Suprapubic skin (tissue), 4 donors: Measurements from ENCODE around the gene ZDHHC24. TPM values are rescaled to one million over a fixed set of nuclear protein-coding genes. Genes with fewer than 3 reads are reported as not detected.

Experiments
- DNase-seq, 2 donors: peaks; one replicate each; pipeline ENCODE4 v3.0.0-alpha.2; 2019; ENCODE audit warnings: low spot score in 2 of 2
- H3K27ac ChIP-seq: fragments of 200-600 bp; sonication (generic); one replicate; pipeline ENCODE4 v1.5.1; 2019
- H3K27me3 ChIP-seq: fragments of 200-600 bp; sonication (generic); one replicate; pipeline ENCODE4 v1.5.1; 2019
- H3K36me3 ChIP-seq: fragments of 200-600 bp; sonication (generic); one replicate; pipeline ENCODE4 v1.5.1; 2019
- H3K4me1 ChIP-seq: fragments of 200-600 bp; sonication (generic); one replicate; pipeline ENCODE4 v1.5.1; 2019
- H3K4me3 ChIP-seq: fragments of 200-600 bp; sonication (generic); one replicate; pipeline ENCODE4 v1.5.1; 2019; ENCODE audit warnings: mild to moderate bottlenecking
- H3K9me3 ChIP-seq: fragments of 200-600 bp; sonication (generic); one replicate; pipeline ENCODE4 v1.5.1; 2019
- CTCF ChIP-seq, 2 donors: fragments of 200-600 bp in 1 of 2; fragments of 450-650 bp in 1 of 2; sonication (generic) in 1 of 2; IDR thresholded peaks; one replicate each; pipeline ENCODE4 v1.5.1; 2016 to 2019; ENCODE audit warnings: antibody characterized with exemption in 2 of 2, mild to moderate bottlenecking in 1 of 2, moderate library complexity in 1 of 2
- EP300 ChIP-seq: sonication (generic); formaldehyde crosslinking; IDR thresholded peaks from one replicate; pipeline ENCODE4 v1.6.1; 2017; ENCODE audit warnings: antibody characterized with exemption
- POLR2A ChIP-seq, 2 donors: fragments of 450-650 bp; IDR thresholded peaks; one replicate each; pipeline ENCODE4 v1.6.1; 2017; ENCODE audit warnings: antibody characterized with exemption in 2 of 2, mild to moderate bottlenecking in 2 of 2, moderate library complexity in 2 of 2
- POLR2AphosphoS5 ChIP-seq, 3 donors: sonication (generic); formaldehyde crosslinking; IDR thresholded peaks; one replicate each; pipeline ENCODE4 v1.6.1; 2017; ENCODE audit warnings: antibody characterized with exemption in 3 of 3
- WGBS: methylation state at CpG from one replicate; pipeline ENCODE4 v1.1.5; 2018; 5-methylcytosine and 5-hydroxymethylcytosine counted together
- total RNA-seq, 4 donors: library from RNA; depleted of rRNA; stranded (reverse); fragments of >200 nt; gene quantifications; one replicate each; pipeline ENCODE4 v1.1.0, GENCODE V29; 2016

ZDHHC24 gene
- total RNA-seq, 4 donors from 2014 or later, result 13.9 to 37.2 (median 15.3) TPM

GRCh38 chr11:66473608-66474515 is 72.0 kb downstream of the ZDHHC24 start:
- no peak for DNase-seq
- Histone ChIP-seq H3K27ac (no peak overlapping the region), H3K27me3 (no peaks in the 10 kb centered on the region), H3K36me3 (peaks cover 53% of the 10 kb centered on the region), H3K4me3 (no peak overlapping the region), H3K9me3 (no peaks in the 10 kb centered on the region), H3K4me1 (peaks cover 6% of the 10 kb centered on the region)
- TF ChIP-seq POLR2A (IDR thresholded peaks at IDR 0.05) (no peak), EP300 (no peak), POLR2AphosphoS5 (IDR thresholded peaks at IDR 0.05) (no peak), CTCF (IDR thresholded peaks at IDR 0.05) (no peak)
- WGBS, result 42% methylated on average over 5 of the region's 20 CpGs

GRCh38 chr11:66473167-66473566 is 72.7 kb downstream of the ZDHHC24 start:
- peaks cover 6% of the 10 kb centered on the region for H3K4me1 ChIP-seq
- no peak overlapping the region for H3K27ac ChIP-seq
- H3K4me3 ChIP-seq, result no peak overlapping the region
- WGBS, result 95% methylated on average over 10 of the region's 11 CpGs
- no peaks in the 10 kb centered on the region for H3K9me3 ChIP-seq
- peaks cover 53% of the 10 kb centered on the region for H3K36me3 ChIP-seq
- no peak for TF ChIP-seq CTCF (IDR thresholded peaks at IDR 0.05)
- TF ChIP-seq POLR2A (IDR thresholded peaks at IDR 0.05), result no peak
- no peak for TF ChIP-seq EP300
- no peak for TF ChIP-seq POLR2AphosphoS5 (IDR thresholded peaks at IDR 0.05)
- no peak for DNase-seq
- no peaks in the 10 kb centered on the region for H3K27me3 ChIP-seq

- Histone ChIP-seq H3K9me3 (no peaks in the 10 kb centered on the region), H3K27ac (no peak overlapping the region), H3K27me3 (no peaks in the 10 kb centered on the region), H3K4me1 (peaks cover 16% of the 10 kb centered on the region), H3K36me3 (peaks cover 53% of the 10 kb centered on the region), H3K4me3 (no peak overlapping the region)
- WGBS, result 92% methylated on average over 9 of the region's 9 CpGs
- no peak for DNase-seq
- TF ChIP-seq POLR2A (IDR thresholded peaks at IDR 0.05), result no peak
- no peak for TF ChIP-seq POLR2AphosphoS5 (IDR thresholded peaks at IDR 0.05)
- no peak for TF ChIP-seq CTCF (IDR thresholded peaks at IDR 0.05)
- no peak for TF ChIP-seq EP300
Measured at GRCh38 chr11:66472054-66472453, 73.8 kb downstream of the ZDHHC24 start.

- no peaks in the 10 kb centered on the region for H3K9me3 ChIP-seq
- WGBS, result 95% methylated on average over 16 of the region's 16 CpGs
- no peak overlapping the region for H3K4me3 ChIP-seq
- H3K27me3 ChIP-seq, result no peaks in the 10 kb centered on the region
- TF ChIP-seq EP300 (no peak), POLR2AphosphoS5 (IDR thresholded peaks at IDR 0.05) (no peak)
- H3K27ac ChIP-seq, result no peak overlapping the region
- DNase-seq, result no peak
- peaks cover 20% of the 10 kb centered on the region for H3K4me1 ChIP-seq
- H3K36me3 ChIP-seq, result peaks cover 49% of the 10 kb centered on the region
Measured at GRCh38 chr11:66471142-66471541, 74.7 kb downstream of the ZDHHC24 start.

Other genes starting within 250 kb of the ZDHHC24 start
- 10 to 100 TPM in 2 of 4 donors, 1 to 10 TPM in 2; 5.9 to 32.6 (median 19.2) TPM for gene CD248, start 229.0 kb downstream of the ZDHHC24 start, total RNA-seq
- gene RIN1, start 209.6 kb downstream of the ZDHHC24 start, total RNA-seq, result 10 to 100 TPM; 40.3 to 73.6 (median 60.3) TPM
- 10 to 100 TPM; 45.7 to 60.3 (median 57.3) TPM for gene BRMS1, start 200.9 kb downstream of the ZDHHC24 start, total RNA-seq
- 10 to 100 TPM; 14.4 to 31.9 (median 20.6) TPM for gene B4GAT1, start 198.4 kb downstream of the ZDHHC24 start, total RNA-seq
- gene SLC29A2, start 174.3 kb downstream of the ZDHHC24 start, total RNA-seq, result 1 to 10 TPM; 2.2 to 4.7 (median 3.9) TPM
- gene NPAS4, start 125.0 kb downstream of the ZDHHC24 start, total RNA-seq, result not detected
- gene MRPL11, start 107.2 kb downstream of the ZDHHC24 start, total RNA-seq, result 10 to 100 TPM; 22.0 to 42.0 (median 28.0) TPM
- 10 to 100 TPM; 19.0 to 23.4 (median 20.5) TPM for gene PELI3, start 79.1 kb downstream of the ZDHHC24 start, total RNA-seq
- gene DPP3, start 65.6 kb downstream of the ZDHHC24 start, total RNA-seq, result 10 to 100 TPM; 12.2 to 23.0 (median 22.2) TPM
- gene BBS1, start 35.4 kb downstream of the ZDHHC24 start, total RNA-seq, result 10 to 100 TPM; 35.5 to 85.2 (median 57.0) TPM
- gene ACTN3, start 855 bp upstream of the ZDHHC24 start, total RNA-seq, result not detected
- gene CTSF, start 22.6 kb upstream of the ZDHHC24 start, total RNA-seq, result 100 to 1,000 TPM in 1 of 4 donors, 10 to 100 TPM in 3; 61.6 to 114 (median 83.2) TPM
- under 1 TPM in 2 of 4 donors, not detected in 2; 0.30 to 0.55 TPM for gene CCDC87, start 47.0 kb upstream of the ZDHHC24 start, total RNA-seq
- 10 to 100 TPM; 14.1 to 36.3 (median 20.2) TPM for gene CCS, start 47.1 kb upstream of the ZDHHC24 start, total RNA-seq
- 10 to 100 TPM; 53.2 to 96.1 (median 84.5) TPM for gene RBM14, start 70.6 kb upstream of the ZDHHC24 start, total RNA-seq
- gene RBM4, start 92.7 kb upstream of the ZDHHC24 start, total RNA-seq, result 10 to 100 TPM; 82.5 to 100.0 (median 91.4) TPM
- gene RBM4B, start 131.8 kb upstream of the ZDHHC24 start, total RNA-seq, result 10 to 100 TPM; 16.7 to 27.1 (median 22.0) TPM
- 100 to 1,000 TPM; 337 to 544 (median 450) TPM for gene SPTBN2, start 183.2 kb upstream of the ZDHHC24 start, total RNA-seq